Hepatic stellate cell (primary cell): ENCODE results near the gene ACACA.
"Not testable (repeated sequence)": the region's sequence is repeated elsewhere in the genome, so short reads cannot be mapped to it uniquely, and the experiment has no call there.

Source experiments
- DNase-seq: peaks from one replicate; pipeline ENCODE4 v3.0.0; 2011; ENCODE audit warnings: low spot score

Gene ACACA

GRCh38 chr17:37393352-37393751 is 13.3 kb downstream of the ACACA start:
- no peak for DNase-seq

DNA sequence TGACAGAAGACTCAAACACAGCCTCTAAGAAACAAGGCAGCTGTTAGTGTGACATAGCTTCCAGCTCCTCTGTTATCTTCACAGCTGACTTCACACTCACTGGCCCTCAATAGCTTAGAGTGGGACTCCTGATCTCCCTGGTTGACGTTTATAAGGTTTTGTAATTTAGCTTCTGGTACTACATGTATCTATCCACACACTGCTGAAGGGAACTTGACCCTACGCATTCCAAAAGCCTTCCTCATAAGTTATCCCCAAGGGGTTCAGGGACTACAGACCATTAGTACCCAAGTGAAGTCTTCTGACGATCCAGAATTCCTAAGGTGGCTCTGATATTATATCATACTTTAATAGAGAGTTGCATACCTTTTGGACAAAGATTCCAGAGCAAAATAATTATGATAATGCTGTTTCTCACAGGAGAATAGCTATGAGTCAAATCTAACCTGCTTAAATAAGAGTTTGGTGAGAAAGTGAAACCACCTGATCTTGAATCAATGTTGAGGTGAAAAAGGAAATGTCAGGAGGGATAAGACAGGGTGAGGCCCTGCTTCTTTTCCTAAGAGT is 14.5 kb downstream of the ACACA start:
- DNase-seq = peak; percentile 67

- DNase-seq = no peak
Observed at GRCh38 chr17:37391146-37391545, 15.5 kb downstream of the ACACA start.

- no peak for DNase-seq
Observed at GRCh38 chr17:37389160-37389559, 17.5 kb downstream of the ACACA start.

- peak; percentile 22 for DNase-seq
Observed at GRCh38 chr17:37388266-37388665, 18.4 kb downstream of the ACACA start.

GRCh38 chr17:37386462-37386861 is 20.2 kb downstream of the ACACA start:
- DNase-seq = no peak

DNA sequence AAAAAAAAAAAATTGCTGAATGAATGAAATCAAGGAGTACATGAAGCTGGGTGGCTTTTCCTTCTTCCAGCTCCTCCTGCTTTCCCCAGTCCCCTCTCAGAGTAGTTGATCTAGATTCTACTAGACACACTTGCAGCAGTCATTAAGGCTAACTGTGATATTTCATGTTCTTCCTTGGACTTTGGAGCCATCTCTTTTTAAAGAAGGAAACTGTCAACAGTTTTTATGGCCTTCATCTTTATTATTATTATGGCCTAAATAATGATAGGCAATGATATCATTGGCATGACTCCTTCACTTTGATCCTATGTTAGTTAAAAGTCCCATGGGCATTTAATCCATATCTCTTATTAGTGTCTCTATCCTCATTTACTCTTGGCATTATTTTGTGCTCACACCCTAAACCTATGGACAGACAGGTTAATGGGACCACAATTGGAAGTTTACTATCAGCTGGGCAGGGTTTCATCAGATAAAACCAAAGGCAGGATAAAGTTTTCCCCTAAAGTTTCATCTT is 21.1 kb downstream of the ACACA start:
- no peak for DNase-seq

GRCh38 chr17:37384560-37385149 is 22.0 kb downstream of the ACACA start:
- DNase-seq = no peak

- DNase-seq = no peak
Observed at GRCh38 chr17:37382056-37382455, 24.6 kb downstream of the ACACA start.

DNA sequence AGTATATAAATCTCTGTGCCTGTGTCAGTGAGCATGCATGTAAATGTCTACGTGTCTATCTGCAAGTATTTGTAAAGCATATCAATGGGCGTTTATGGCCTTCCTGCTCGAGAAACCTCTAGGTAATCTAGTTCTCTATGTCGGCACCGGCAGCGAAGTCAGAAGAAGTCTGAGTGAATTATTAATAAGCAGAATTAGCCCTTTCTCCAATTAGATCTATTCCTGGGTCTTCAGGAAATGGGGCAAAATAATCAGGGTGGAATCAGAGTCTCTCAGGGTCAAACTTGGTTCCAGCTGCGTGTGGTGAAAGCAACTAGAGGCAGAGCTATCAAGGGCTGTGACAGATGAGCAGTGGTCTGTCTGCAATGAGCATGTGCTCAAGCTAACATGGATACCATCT is 30.9 kb downstream of the ACACA start, which contains the start of gene C17orf78:
Gene C17orf78 (plus strand): TSS at position 280 of the 400 bp plus-strand sequence. CDS start 108 bp downstream, at position 388.
- no peak for DNase-seq

- peak; percentile 66 for DNase-seq
Observed at GRCh38 chr17:37373530-37374159, 33.0 kb downstream of the ACACA start.

DNA sequence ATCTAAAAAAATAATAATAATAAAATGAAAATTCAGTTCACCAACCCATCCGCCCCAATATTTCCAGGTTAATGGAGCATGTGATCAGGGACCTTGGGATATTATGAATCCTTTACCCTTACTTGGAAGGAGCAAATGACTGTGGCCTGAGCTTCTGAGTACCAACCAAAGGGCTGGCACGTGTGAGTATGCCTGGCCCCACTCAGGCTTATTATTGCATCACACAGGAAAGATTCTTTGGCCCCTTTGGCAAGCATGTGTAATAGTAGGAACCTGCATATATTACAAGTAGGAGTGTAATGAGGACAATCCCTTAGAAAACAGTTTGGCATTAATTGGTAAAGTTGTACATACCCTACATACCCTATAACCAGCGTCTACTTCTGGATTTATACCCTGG is 38.1 kb downstream of the ACACA start:
- DNase-seq = no peak

- DNase-seq = no peak
Observed at GRCh38 chr17:37365589-37365988, 41.0 kb downstream of the ACACA start.

GRCh38 chr17:37361543-37361942 is 45.1 kb downstream of the ACACA start:
- DNase-seq = no peak

DNA sequence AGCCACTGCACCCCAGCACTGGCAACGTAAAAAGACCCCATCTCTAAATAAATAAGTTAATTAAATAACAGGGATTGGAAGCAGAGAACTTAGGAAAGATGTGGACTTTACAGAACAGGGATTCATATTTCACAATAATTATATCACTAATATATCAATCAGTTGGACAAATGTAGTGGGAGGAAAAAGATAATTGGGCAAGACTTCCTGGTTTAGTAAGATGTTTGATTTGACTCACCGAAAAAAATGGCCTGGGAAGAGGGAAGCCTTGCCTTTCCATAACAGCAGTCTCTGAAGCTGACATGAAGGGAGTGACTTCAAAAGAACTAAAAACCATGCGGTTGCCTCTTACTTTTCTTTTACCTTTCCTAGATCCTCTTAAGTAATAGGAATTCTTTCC is 46.0 kb downstream of the ACACA start:
- no peak for DNase-seq

DNA sequence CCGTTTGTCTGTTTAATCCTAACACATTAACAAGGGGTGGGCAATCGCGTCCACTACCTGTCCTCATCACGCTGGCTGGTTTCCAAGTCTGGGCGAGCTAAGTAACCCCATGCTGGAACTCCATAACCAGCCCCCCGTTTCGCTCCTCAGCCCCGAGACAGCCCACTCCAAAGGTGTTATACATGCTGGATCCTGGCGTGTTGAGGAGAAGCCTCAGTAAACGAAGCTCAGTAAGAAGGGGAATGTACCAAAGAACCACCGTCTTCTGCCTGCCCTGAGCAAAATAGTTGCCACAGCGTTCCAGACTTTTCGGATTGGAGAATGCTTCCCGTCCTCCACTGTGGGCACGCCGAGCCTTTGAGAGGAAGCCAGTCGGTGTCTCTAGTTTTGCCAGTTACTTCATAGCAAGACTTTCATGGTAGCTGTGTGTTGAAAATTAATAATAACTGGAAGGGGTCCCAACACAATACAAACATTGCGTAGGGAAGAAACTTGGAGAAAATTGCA is 46.9 kb downstream of the ACACA start:
- no peak for DNase-seq

GRCh38 chr17:37358830-37359681 is 47.6 kb downstream of the ACACA start:
- DNase-seq = peak; percentile 94

GRCh38 chr17:37358098-37358829 is 48.4 kb downstream of the ACACA start:
- DNase-seq = peak; percentile 64

DNA sequence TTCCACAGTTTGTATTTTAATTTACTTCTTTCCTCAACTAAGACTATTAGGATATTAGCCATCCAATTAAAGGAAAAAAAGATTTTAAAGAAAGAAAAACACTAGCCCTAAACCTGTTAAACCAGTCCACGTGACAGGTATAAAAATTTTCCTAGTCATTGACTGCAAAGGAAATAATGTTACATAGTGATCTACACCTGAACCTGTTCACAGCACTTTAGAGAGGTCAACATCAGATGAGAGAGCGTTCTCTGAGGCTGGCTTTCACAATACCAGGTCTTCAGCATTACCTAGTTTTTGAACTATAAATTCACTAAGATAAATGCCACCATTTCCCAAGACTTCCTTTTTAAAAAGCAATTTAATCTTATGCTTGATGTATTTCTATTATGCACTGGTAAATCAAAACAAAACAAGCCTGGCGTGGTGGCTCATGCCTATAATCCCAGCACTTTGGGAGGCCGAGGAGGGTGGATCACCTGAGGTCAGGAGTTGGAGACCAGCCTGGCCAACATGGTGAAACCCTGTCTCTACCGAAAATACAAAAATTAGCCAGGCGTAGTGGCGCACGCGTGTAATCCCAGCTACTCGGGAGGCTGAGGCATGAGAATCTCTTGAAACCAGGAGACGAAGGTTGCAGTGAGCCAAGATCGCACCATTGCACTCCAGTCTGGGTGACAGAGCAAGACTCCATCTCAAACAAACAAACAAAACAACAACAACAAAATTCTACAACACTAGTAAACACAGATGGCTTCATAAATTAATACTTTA is 49.7 kb downstream of the ACACA start:
- DNase-seq = not testable (repeated sequence)

GRCh38 chr17:37346863-37347402 is 59.7 kb downstream of the ACACA start:
- not testable (repeated sequence) for DNase-seq
